NCI-H2227 (cell line): Measurements from ENCODE around the gene NHLH2.

Experiments used
- DNase-seq: peaks from one replicate; lab custom pipeline; 2025; ENCODE audit not compliant: unreplicated experiment; lab: John Stamatoyannopoulos, UW

NHLH2 gene

DNA sequence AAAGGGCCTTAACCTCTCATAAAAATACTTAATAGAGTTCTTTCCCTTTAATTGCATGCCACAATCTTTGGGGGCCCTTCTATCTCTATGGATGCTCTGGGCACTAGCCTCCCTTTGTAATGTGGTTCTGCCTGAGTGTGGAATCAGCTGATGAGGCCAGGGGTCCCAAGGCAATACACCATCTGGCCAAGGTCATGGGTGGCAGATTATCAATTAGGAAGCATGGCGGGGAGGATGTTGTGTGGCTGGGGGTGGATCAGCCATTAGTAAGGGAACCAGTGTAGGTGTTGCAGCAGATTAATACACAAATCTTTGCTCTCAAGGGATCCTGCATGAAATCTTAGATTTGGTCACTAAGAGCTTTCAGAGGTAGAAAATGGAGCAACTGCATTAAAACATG, 35.3 kb downstream of the NHLH2 start:
- DNase-seq, result no peak

DNA sequence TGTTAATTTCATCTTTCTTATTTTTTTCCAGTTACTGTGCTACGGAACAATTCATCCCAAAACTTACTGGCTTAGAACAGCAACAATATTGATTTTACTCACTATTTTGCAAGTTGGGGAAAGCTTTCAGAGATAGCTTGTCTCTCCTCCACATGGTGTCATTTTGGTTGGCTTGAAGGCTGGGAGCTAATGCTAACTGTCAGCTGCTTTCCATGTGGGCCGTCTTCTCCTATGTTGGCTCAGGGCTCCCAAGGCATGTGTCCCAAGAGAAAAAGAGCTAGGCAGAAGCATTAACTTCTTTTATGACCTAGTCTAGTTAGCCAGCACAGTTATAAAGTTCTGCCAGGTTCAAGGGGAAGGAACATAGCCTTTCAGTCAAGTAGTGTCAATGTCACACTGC, 38.5 kb downstream of the NHLH2 start:
- DNase-seq, result no peak

DNA sequence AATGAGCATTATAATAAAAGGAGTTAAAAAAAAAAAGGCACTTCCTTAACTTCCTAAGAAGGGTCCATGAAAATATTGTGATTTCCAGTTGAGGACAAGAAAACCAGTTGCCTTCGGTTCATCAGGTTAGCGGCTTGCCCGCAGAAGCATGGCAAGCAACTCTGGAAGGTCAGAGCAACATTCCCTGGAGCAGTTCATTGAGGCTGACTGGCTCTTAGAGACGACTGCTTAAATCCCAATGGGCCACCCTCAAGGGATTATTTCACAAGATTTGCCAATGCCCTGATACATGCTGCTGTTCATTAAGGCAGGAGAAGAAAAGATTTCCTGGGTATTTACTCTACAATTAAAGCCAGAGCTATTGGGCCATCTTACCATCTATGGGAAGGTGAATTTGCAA, 43.4 kb downstream of the NHLH2 start:
- no peak for DNase-seq

DNA sequence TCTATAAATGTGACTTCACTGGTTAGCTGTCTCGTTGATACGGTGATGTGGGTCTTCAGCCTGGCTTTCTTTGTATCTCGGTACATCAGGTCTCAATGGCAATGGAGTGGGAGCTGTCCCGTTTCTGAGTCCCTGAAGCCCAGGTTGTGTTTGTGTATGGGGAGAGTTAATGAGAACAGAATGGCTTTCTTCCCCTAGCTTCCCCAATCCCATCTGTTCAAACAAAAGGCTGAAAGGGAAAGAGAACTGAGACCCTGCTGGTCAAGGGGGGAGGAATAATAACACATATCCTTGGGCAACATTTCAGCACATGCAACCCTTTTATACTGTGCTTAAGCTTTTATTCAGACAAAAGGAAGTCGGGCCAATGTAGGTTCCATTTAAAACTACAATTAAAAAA, 44.0 kb downstream of the NHLH2 start:
- peak; percentile 72 for DNase-seq

DNA sequence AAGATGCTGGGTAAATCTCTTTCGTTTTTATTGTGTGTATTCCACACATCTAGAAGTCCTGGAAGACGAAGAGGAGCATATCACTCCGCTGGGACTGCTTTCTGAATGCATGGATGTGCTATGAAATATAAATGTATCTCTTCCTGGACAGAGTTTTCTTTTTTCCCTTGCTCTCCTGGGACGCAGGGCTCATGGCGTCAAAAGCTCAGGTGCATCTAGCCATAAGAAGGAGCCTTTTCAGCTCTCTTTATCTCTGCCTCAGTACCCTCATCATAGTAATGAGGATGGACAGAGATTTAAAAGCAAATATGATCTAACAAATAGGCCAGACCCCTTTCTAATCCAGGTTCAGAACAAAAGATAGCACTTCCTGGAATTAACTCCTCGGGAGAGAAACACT, 44.9 kb downstream of the NHLH2 start:
- DNase-seq, result no peak

DNA sequence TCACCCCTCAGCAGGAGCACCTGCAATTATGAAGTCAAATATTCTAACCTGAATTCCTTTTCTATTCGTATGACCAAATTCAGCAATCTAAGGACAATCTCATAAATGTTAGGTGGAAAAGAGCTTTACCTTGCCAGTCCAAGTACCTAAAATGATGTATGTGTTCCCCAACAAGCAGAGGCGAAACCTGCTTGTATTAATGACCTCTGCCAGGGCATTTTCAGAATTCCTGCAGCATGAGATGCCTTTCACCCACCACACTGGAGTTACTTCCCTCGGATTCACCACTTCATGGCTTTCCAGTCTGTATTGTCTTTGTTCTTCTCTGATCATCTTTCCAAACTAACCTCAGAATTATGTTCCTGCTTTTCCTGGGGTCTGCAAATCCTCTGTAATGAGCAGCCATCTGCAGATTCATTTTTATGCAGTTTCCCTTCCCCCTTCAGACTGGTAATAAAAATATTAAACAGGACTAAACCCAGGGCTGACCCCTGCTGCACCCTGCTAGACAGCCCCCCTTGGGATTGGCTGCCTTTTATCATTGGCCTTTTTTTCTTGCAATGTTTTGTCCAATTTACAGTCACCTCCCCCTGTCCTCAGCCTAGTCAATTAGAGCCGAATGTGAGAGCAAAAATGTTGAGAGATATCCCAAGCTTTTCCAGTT, 45.8 kb downstream of the NHLH2 start:
- no peak for DNase-seq

DNA sequence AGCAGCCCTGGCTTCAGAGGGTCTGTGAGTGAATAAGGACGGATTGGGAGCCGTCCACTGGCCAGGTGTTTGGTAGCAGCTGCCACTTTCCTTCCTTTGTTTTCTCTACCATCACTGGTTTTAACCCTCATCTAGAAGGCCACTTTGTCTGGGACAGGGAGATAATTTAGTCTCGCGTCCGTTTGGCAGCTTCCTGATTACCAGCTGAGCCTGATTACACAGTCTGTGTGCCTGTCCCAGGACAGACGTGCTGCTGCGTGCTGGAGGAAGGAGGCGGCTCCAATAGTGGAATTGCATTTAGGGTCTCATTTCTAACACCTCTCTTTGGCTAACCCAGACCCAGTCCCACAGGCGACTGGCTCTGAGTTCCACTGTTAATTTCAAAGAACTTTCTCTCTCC, 47.8 kb downstream of the NHLH2 start:
- no peak for DNase-seq

DNA sequence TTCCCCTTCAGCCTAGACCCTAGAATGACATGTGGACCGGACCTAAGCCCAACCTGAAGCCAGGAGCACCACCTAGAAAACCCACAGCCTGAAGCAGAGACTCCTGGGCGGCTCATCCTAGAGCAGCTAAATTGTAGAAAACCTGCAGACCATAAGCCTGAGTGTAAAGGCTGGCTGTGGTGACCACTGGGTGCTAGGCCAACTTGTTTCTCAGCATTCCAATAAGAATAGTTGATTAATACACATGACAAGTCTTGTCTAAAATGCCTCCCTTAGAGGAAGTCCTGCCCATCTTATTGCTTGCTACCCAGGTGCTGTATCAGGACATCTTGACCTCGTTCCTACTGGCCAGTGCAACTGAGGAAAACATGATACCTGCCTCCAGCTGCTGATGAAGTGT, 49.1 kb downstream of the NHLH2 start:
- no peak for DNase-seq

DNA sequence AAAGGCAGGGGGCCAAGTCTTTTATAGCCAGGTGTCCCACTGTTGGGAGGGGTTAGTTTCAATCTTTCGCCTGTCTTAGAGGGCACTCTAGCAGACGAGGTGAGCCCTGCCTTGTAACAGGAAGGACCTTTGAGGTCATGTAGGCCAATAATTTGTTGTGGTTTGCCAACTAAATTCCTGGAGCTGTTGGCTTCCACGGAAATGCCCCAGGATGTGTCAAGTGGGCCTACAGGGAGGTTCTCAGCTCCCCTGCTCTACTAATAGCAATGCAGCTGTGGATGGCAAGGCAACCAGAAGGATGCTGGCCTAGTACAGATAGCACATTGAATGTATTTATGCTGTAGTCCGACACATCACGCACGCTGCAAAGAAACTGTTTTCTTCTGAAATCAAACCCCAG, 50.1 kb downstream of the NHLH2 start:
- DNase-seq, result no peak

DNA sequence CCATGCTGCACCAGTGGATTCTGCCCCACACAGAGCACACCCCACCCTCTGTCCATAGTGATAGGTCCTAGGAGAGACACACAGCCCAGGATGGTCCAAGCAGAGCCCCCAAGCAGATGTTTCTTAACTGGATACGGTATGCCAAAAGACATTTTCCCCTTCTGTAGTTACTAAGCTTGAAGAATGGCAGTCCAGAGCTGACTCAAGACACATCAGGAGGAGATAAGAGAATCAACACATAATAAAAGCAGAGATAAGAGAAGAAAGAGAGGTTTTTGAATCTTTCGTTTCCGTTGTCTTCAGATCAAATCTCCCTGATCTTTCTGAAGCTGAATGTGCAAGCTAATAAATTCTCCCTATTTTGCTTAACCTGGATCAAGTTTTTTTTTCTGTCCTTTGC, 50.6 kb downstream of the NHLH2 start:
- DNase-seq, result no peak
